SK-N-MC (cell line): ENCODE results near the gene GALR1.

Experiments used
- EZH2 ChIP-seq: fragments of 200-600 bp; sonication (generic); IDR thresholded peaks from one replicate; pipeline ENCODE4 v1.6.1; 2017; ENCODE audit warnings: antibody characterized with exemption
- FOXP2 ChIP-seq: optimal IDR thresholded peaks from 2 replicates; pipeline ENCODE3; 2011; ENCODE audit warnings: mild to moderate bottlenecking, moderate library complexity; ENCODE audit not compliant: insufficient read depth; ENCODE audit errors: extremely low read length, control extremely low read depth
- POLR2AphosphoS5 ChIP-seq: IDR thresholded peaks from 2 replicates; pipeline ENCODE4 v1.6.1; 2012; ENCODE audit warnings: mild to moderate bottlenecking, low read depth, low read length, borderline replicate concordance

DNA sequence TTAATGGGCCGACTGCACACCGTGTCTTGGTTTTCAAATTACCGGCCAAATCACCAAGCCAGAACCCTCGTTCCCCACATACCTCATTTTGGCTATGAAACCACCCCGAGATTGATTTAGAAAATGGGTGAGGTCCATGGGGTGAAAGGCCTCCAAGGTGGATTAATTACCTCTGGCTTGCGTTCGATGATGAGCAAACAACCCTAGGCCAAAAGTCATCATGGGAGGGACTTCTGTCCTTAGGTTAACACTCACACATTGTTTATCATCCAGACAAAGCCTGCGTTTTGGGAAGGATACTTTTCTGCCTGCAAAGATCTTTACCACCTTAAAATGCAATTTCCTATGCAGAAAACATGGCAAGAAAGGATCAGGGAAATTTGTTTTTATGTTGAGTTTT lies 48.5 kb downstream of the GALR1 start:
- TF ChIP-seq EZH2 (no peak), POLR2AphosphoS5 (no peak), FOXP2 (no peak)
